A673 (cell line): ENCODE results near the gene PIK3CD. TPM values are rescaled to one million over a fixed set of nuclear protein-coding genes. Genes with fewer than 3 reads are reported as not detected.

ENCODE experiments used
- BruUV-seq: library from RNA; stranded (reverse); fragments of 400-500 nt; replicated peaks from 2 replicates; lab custom pipeline; 2021; lab: Mats Ljungman, UMichigan
- CTCF ChIA-PET: fragments of 300-600 bp; sonication (Branson Sonifier 250); formaldehyde crosslinking; loops from one replicate; lab custom pipeline; 2022; ENCODE audit warnings: antibody characterized with exemption; lab: Charles Lee
- POLR2A ChIA-PET: fragments of 300-600 bp; sonication (Branson Sonifier 250); formaldehyde crosslinking; loops from one replicate; lab custom pipeline; 2022; ENCODE audit warnings: antibody characterized with exemption; ENCODE audit not compliant: low non-redundant PET; lab: Charles Lee
- DNase-seq: peaks from one replicate; pipeline ENCODE4 v3.0.0-alpha.2; 2015; ENCODE audit warnings: low spot score
- H3K27ac ChIP-seq: fragments of 200-600 bp; sonication (generic); 2 replicates; pipeline ENCODE4 v1.5.1; 2016; ENCODE audit warnings: mixed run types, low read depth, mild to moderate bottlenecking, mixed read lengths, antibody characterized with exemption, low read length; ENCODE audit not compliant: poor library complexity, severe bottlenecking
- H3K27me3 ChIP-seq: fragments of 200-600 bp; sonication (generic); replicated peaks from 2 replicates; pipeline ENCODE4 v1.6.1; 2017; ENCODE audit warnings: mixed run types, low read depth, mild to moderate bottlenecking, mixed read lengths, antibody characterized with exemption, low read length; ENCODE audit not compliant: insufficient read depth, poor library complexity
- H3K36me3 ChIP-seq: fragments of 200-600 bp; sonication (generic); 2 replicates; pipeline ENCODE4 v1.6.1; 2016; ENCODE audit warnings: mixed run types, mild to moderate bottlenecking, mixed read lengths, antibody characterized with exemption, low read length; ENCODE audit not compliant: insufficient read depth, poor library complexity, severe bottlenecking
- H3K4me1 ChIP-seq: fragments of 200-600 bp; sonication (generic); 2 replicates; pipeline ENCODE4 v1.6.1; 2017; ENCODE audit warnings: mixed run types, mild to moderate bottlenecking, mixed read lengths, antibody characterized with exemption, low read length; ENCODE audit not compliant: insufficient read depth, poor library complexity, severe bottlenecking
- H3K4me3 ChIP-seq: fragments of 200-600 bp; sonication (generic); 2 replicates; pipeline ENCODE4 v1.5.1; 2016; ENCODE audit warnings: low read depth, mixed run types, mild to moderate bottlenecking, mixed read lengths, low read length; ENCODE audit not compliant: poor library complexity, severe bottlenecking
- H3K9me3 ChIP-seq: fragments of 200-600 bp; sonication (generic); 2 replicates; pipeline ENCODE4 v1.6.1; 2016; ENCODE audit warnings: mixed run types, low read depth, mild to moderate bottlenecking, mixed read lengths, antibody characterized with exemption, low read length; ENCODE audit not compliant: poor library complexity, severe bottlenecking
- CTCF ChIP-seq: fragments of 300-800, 200-600 bp; sonication (generic); conservative IDR thresholded peaks from 2 replicates; pipeline ENCODE4 v1.5.1; 2017; ENCODE audit warnings: low read depth, mild to moderate bottlenecking, antibody characterized with exemption, low read length, moderate library complexity, mixed read lengths
- EZH2 ChIP-seq: fragments of 200-600 bp; sonication (generic); IDR thresholded peaks from 2 replicates; pipeline ENCODE4 v1.6.1; 2017; ENCODE audit warnings: borderline replicate concordance, low read depth, mild to moderate bottlenecking, mixed read lengths, antibody characterized with exemption, low read length; ENCODE audit not compliant: poor library complexity, severe bottlenecking
- intact Hi-C: fragments of 100-400 bp; cut with micrococcal nuclease; formaldehyde crosslinking; loops from one replicate; pipeline ENCODE4 v1.10.0; 2022; ENCODE audit not compliant: unreplicated experiment
- total RNA-seq: library from RNA; stranded (reverse); gene quantifications from 2 replicates; pipeline ENCODE4 v1.2.3, GENCODE V29; 2021

PIK3CD gene
- total RNA-seq, 1 experiment from 2014 or later, result 2.1 TPM

GRCh38 chr1:9705337-9706093, 54.0 kb downstream of the PIK3CD start:
- no TSS peak for BruUV-seq
- DNase-seq, result peak; percentile 40
- H3K9me3 ChIP-seq, result no peaks in the 10 kb centered on the region
- ChIA-PET CTCF (interaction anchor here (0.7 kb wide), 1 partner anchor 595 kb away, joined by 8 read pairs; no protein-coding TSS in a partner anchor), POLR2A (interaction anchor here (0.7 kb wide), 1 partner anchor 1043 kb away, joined by 5 read pairs; no protein-coding TSS in a partner anchor)
- H3K27me3 ChIP-seq, result no peaks in the 10 kb centered on the region
- no peaks in the 10 kb centered on the region for H3K36me3 ChIP-seq
- H3K4me1 ChIP-seq, result no peaks in the 10 kb centered on the region
- no peak for TF ChIP-seq CTCF
- TF ChIP-seq EZH2, result no peak
- H3K4me3 ChIP-seq, result no peak overlapping the region
- no peak overlapping the region for H3K27ac ChIP-seq
- intact Hi-C loops, result no loop called here

- Histone ChIP-seq H3K27me3 (no peaks in the 10 kb centered on the region), H3K27ac (no peak overlapping the region), H3K4me1 (no peaks in the 10 kb centered on the region), H3K36me3 (no peaks in the 10 kb centered on the region), H3K9me3 (no peaks in the 10 kb centered on the region), H3K4me3 (no peak overlapping the region)
- no peak for DNase-seq
- intact Hi-C loops, result no loop called here
- ChIA-PET POLR2A (interaction anchor here (0.6 to 0.7 kb wide), 2 partner anchors 11 to 1044 kb away, joined by 5 read pairs; no protein-coding TSS in a partner anchor), CTCF (interaction anchor here (0.7 kb wide), 1 partner anchor 596 kb away, joined by 8 read pairs; no protein-coding TSS in a partner anchor)
- BruUV-seq, result no TSS peak
- TF ChIP-seq EZH2 (no peak), CTCF (no peak)
Measured at GRCh38 chr1:9706178-9706577, 54.6 kb downstream of the PIK3CD start.

- no peak for DNase-seq
- H3K4me1 ChIP-seq, result no peaks in the 10 kb centered on the region
- no peak overlapping the region for H3K27ac ChIP-seq
- ChIA-PET POLR2A (no interaction called here), CTCF (interaction anchor here (0.7 kb wide), 1 partner anchor 528 kb away, joined by 3 read pairs; no protein-coding TSS in a partner anchor)
- BruUV-seq, result no TSS peak
- H3K4me3 ChIP-seq, result no peak overlapping the region
- TF ChIP-seq CTCF, result no peak
- TF ChIP-seq EZH2, result no peak
- H3K27me3 ChIP-seq, result no peaks in the 10 kb centered on the region
- intact Hi-C loops, result no loop called here
- no peaks in the 10 kb centered on the region for H3K9me3 ChIP-seq
- no peaks in the 10 kb centered on the region for H3K36me3 ChIP-seq
Measured at GRCh38 chr1:9710037-9710436, 58.5 kb downstream of the PIK3CD start.
